CD14-positive monocyte (primary cell): ENCODE data around the gene PGM5. TPM values are rescaled to one million over a fixed set of nuclear protein-coding genes. Genes with fewer than 3 reads are reported as not detected.
A peak's percentile ranks its signal among the peaks of the same experiment; 100 is the strongest.
"Not testable (repeated sequence)": the region's sequence is repeated elsewhere in the genome, so short reads cannot be mapped to it uniquely, and the experiment has no call there.

Source experiments
- DNase-seq, 3 donors: peaks; one replicate each; pipeline ENCODE4 v3.0.0-alpha.2; 2011 to 2022
- H2AFZ ChIP-seq: 2 replicates; pipeline ENCODE4 v1.6.0; 2012; ENCODE audit warnings: mild to moderate bottlenecking, low read depth, low read length, inconsistent platforms; ENCODE audit not compliant: insufficient read depth, poor library complexity, severe bottlenecking
- H3K27ac ChIP-seq, 2 donors: 1 replicate in 1 of 2; 2 replicates in 1 of 2; pipeline ENCODE4 v1.5.1; 2012 to 2013; ENCODE audit warnings: low read length in 2 of 2, control low read depth in 1 of 2, inconsistent platforms in 1 of 2, low read depth in 1 of 2, mild to moderate bottlenecking in 1 of 2
- H3K27me3 ChIP-seq, 2 donors: one replicate each; pipeline versions ENCODE4 v1.6.0 to v1.6.1; 2011 to 2013; ENCODE audit warnings: low read length in 2 of 2; ENCODE audit not compliant: control insufficient read depth in 2 of 2, insufficient read depth in 2 of 2
- H3K36me3 ChIP-seq, 2 donors: replicated peaks in 1 of 2; 1 replicate in 1 of 2; 2 replicates in 1 of 2; pipeline versions ENCODE4 v1.5.1 to v1.6.1; 2012 to 2013; ENCODE audit warnings: low read length in 2 of 2, control low read depth in 1 of 2, inconsistent platforms in 1 of 2, mild to moderate bottlenecking in 1 of 2; ENCODE audit not compliant: insufficient read depth in 2 of 2, control insufficient read depth in 1 of 2
- H3K4me1 ChIP-seq, 2 donors: 1 replicate in 1 of 2; 2 replicates in 1 of 2; pipeline versions ENCODE4 v1.5.1 to v1.6.1; 2012 to 2013; ENCODE audit warnings: low read length in 2 of 2, control low read depth in 1 of 2, inconsistent platforms in 1 of 2, mild to moderate bottlenecking in 1 of 2, moderate library complexity in 1 of 2; ENCODE audit not compliant: insufficient read depth in 2 of 2, control insufficient read depth in 1 of 2
- H3K4me2 ChIP-seq: replicated peaks from 2 replicates; pipeline ENCODE3; 2012; ENCODE audit warnings: low read length, moderate library complexity, mild to moderate bottlenecking; ENCODE audit not compliant: poor library complexity, severe bottlenecking; ENCODE audit errors: extremely low read depth
- H3K4me3 ChIP-seq, 3 experiments: fragments of 200-600 bp in 1 of 3; sonication (generic) in 1 of 3; replicated peaks in 1 of 3; 1 replicate in 2 of 3; 2 replicates in 1 of 3; pipeline ENCODE4 v1.5.1; 2011 to 2013; ENCODE audit warnings: low read length in 3 of 3, mild to moderate bottlenecking in 3 of 3, control low read depth in 2 of 3, low read depth in 2 of 3, inconsistent platforms in 1 of 3, moderate library complexity in 1 of 3
- H3K79me2 ChIP-seq: 2 replicates; pipeline ENCODE4 v1.6.0; 2012; ENCODE audit warnings: mild to moderate bottlenecking, control low read depth, inconsistent platforms, low read length, moderate library complexity; ENCODE audit not compliant: insufficient read depth
- H3K9ac ChIP-seq: 2 replicates; pipeline ENCODE4 v1.6.0; 2017; ENCODE audit warnings: low read length, mild to moderate bottlenecking; ENCODE audit not compliant: insufficient read depth, poor library complexity, severe bottlenecking
- H3K9me3 ChIP-seq, 2 donors: replicated peaks in 1 of 2; 1 replicate in 1 of 2; 2 replicates in 1 of 2; pipeline versions ENCODE4 v1.5.1 to v1.6.1; 2012 to 2013; ENCODE audit warnings: low read length in 2 of 2, control low read depth in 1 of 2; ENCODE audit not compliant: control insufficient read depth in 1 of 2, insufficient read depth in 1 of 2
- H4K20me1 ChIP-seq: 2 replicates; pipeline ENCODE4 v1.6.0; 2012; ENCODE audit warnings: mild to moderate bottlenecking, low read length, control low read depth, moderate library complexity; ENCODE audit not compliant: insufficient read depth
- H3K27ac Mint-ChIP-seq, 7 donors: one replicate each; pipeline ENCODE4 v1.8.0; 2020; ENCODE audit warnings: mild to moderate bottlenecking in 7 of 7, mixed read lengths in 7 of 7, moderate library complexity in 6 of 7, inconsistent platforms in 2 of 7
- H3K27me3 Mint-ChIP-seq, 3 donors: one replicate each; pipeline ENCODE4 v1.8.0; 2021 to 2022; ENCODE audit warnings: low read depth in 3 of 3, mild to moderate bottlenecking in 3 of 3, mixed read lengths in 3 of 3, moderate library complexity in 3 of 3, inconsistent platforms in 1 of 3
- H3K36me3 Mint-ChIP-seq, 2 donors: one replicate each; pipeline ENCODE4 v1.8.0; 2020; ENCODE audit warnings: mixed read lengths in 2 of 2, inconsistent platforms in 1 of 2, mild to moderate bottlenecking in 1 of 2
- H3K4me1 Mint-ChIP-seq: one replicate; pipeline ENCODE4 v1.8.0; 2020; ENCODE audit warnings: mild to moderate bottlenecking, mixed read lengths
- H3K4me3 Mint-ChIP-seq, 2 donors: one replicate each; pipeline ENCODE4 v1.8.0; 2020; ENCODE audit warnings: mild to moderate bottlenecking in 2 of 2, mixed read lengths in 2 of 2, moderate library complexity in 1 of 2
- H3K9me3 Mint-ChIP-seq, 7 donors: one replicate each; pipeline ENCODE4 v1.8.0; 2020 to 2022; ENCODE audit warnings: mixed read lengths in 7 of 7, mild to moderate bottlenecking in 6 of 7, moderate library complexity in 6 of 7, inconsistent platforms in 2 of 7
- WGBS: methylation state at CpG from one replicate; pipeline ENCODE4 v1.1.5; 2013; ENCODE audit warnings: missing lambda C conversion rate; ENCODE audit not compliant: insufficient coverage; 5-methylcytosine and 5-hydroxymethylcytosine counted together
- intact Hi-C, 2 donors: fragments of 100-400 bp; cut with micrococcal nuclease; formaldehyde crosslinking; loops; one replicate each; pipeline versions ENCODE4 v1.15.0 to v1.15.1; 2023
- polyA plus RNA-seq, 3 donors: library from polyadenylated mRNA; depleted of rRNA in 1 of 3; unstranded in 2 of 3; stranded (reverse) in 1 of 3; fragments of 300-500 nt in 2 of 3; fragments of >200 nt in 1 of 3; fragmentation: Illumina TruSeq in 2 of 3; gene quantifications; 1 replicate in 2 of 3; 2 replicates in 1 of 3; pipeline ENCODE4 v1.2.3, GENCODE V29; 2012 to 2021

Gene PGM5
- polyA plus RNA-seq, 3 donors, result 0.35 to 1.2 (median 1.1) TPM

DNA sequence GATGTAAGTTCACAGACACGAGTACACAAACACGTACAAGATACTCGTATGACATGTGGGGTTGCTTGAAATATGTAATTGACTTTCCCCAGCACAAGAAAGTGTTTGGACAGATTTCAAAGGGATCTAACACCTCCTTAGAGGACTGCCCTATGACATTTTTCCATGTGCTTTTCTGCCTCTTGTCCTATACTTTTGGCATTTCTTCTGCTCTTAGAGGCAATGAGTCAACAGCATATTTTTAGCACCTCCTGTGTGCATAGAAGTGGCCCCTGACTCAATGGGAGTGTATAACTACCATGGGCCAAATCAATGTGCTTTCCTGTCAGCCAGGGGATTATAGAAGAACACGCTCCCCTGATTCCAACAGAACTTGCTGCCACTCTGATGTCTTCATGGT is 4.7 kb upstream of the PGM5 start:
- not testable (repeated sequence) for H3K4me1 Mint-ChIP-seq, H4K20me1 ChIP-seq, H3K4me3 ChIP-seq, H3K36me3 Mint-ChIP-seq, H3K79me2 ChIP-seq, DNase-seq, H3K4me1 ChIP-seq, H3K9me3 ChIP-seq, H3K9me3 Mint-ChIP-seq, H3K9ac ChIP-seq, H3K27me3 ChIP-seq, H3K27ac ChIP-seq, H3K27ac Mint-ChIP-seq, H3K36me3 ChIP-seq, H2AFZ ChIP-seq, H3K4me3 Mint-ChIP-seq, H3K4me2 ChIP-seq
- intact Hi-C loops, result loop anchor here in 1 of 2 donors (10.0 kb wide), 1 partner anchor 223 kb away; no protein-coding TSS in a partner anchor
- 100% methylated on average over 1 of the region's 4 CpGs for WGBS
- peaks cover 18 to 31% (median 24%) of the 10 kb centered on the region in 3 donors for H3K27me3 Mint-ChIP-seq

GRCh38 chr9:68355993-68356379 is 425 bp upstream of the PGM5 start:
- no CpG with 5 or more reads among the region's 5 CpGs for WGBS

GRCh38 chr9:68357119-68357714 is 806 bp downstream of the PGM5 start:
- Histone ChIP-seq H3K27me3 (peaks cover 7 to 14% of the 10 kb centered on the region in 2 donors), H2AFZ (peak overlapping the region; percentile 81), H3K9ac (peak overlapping the region; percentile 54), H3K4me3 (peak overlapping the region; percentile 23 to 74 (median 70)), H3K4me2 (peak overlapping the region; percentile 49)
- H3K4me1 Mint-ChIP-seq, result peaks cover 12% of the 10 kb centered on the region
- peaks cover 32 to 51% (median 44%) of the 10 kb centered on the region in 3 donors for H3K27me3 Mint-ChIP-seq
- H3K27ac ChIP-seq, H3K4me1 ChIP-seq, H3K27ac Mint-ChIP-seq, H3K9me3 ChIP-seq, H3K36me3 Mint-ChIP-seq, DNase-seq, H3K36me3 ChIP-seq, H3K79me2 ChIP-seq, H3K9me3 Mint-ChIP-seq, H4K20me1 ChIP-seq: not testable (repeated sequence)
- intact Hi-C loops, result loop anchor here in 1 of 2 donors (10.0 kb wide), 1 partner anchor 218 kb away; no protein-coding TSS in a partner anchor
- H3K4me3 Mint-ChIP-seq, result peak overlapping the region; percentile 72 to 88
- 0% methylated on average over 5 of the region's 57 CpGs for WGBS

More at GRCh38 chr9:68355993-68356379, 425 bp upstream of the PGM5 start:
- Histone ChIP-seq H3K27me3 (peaks cover 7 to 14% of the 10 kb centered on the region in 2 donors), H3K4me3 (peak overlapping the region in 2 of 3 experiments; percentile 48 to 74), H3K9ac (peak overlapping the region; percentile 54)
- not testable (repeated sequence) for DNase-seq, H3K79me2 ChIP-seq, H3K4me1 ChIP-seq, H3K9me3 ChIP-seq, H3K4me2 ChIP-seq, H4K20me1 ChIP-seq, H3K9me3 Mint-ChIP-seq, H3K36me3 Mint-ChIP-seq, H2AFZ ChIP-seq, H3K27ac ChIP-seq, H3K36me3 ChIP-seq
- peak overlapping the region; percentile 91 to 93 for H3K4me3 Mint-ChIP-seq
- H3K27me3 Mint-ChIP-seq, result peaks cover 32 to 51% (median 44%) of the 10 kb centered on the region in 3 donors
- peak overlapping the region in 4 of 7 donors; percentile 25 to 81 (median 62) for H3K27ac Mint-ChIP-seq
- intact Hi-C loops, result loop anchor here in 1 of 2 donors (10.0 kb wide), 1 partner anchor 219 kb away; no protein-coding TSS in a partner anchor
- peaks cover 12% of the 10 kb centered on the region for H3K4me1 Mint-ChIP-seq

- 0% methylated on average over 3 of the region's 10 CpGs for WGBS
- H3K4me3 Mint-ChIP-seq, result peak overlapping the region; percentile 55 to 92
Observed at GRCh38 chr9:68366933-68367547, 10.6 kb downstream of the PGM5 start.

More at GRCh38 chr9:68366933-68367547, 10.6 kb downstream of the PGM5 start:
- H3K9me3 ChIP-seq, H3K27me3 Mint-ChIP-seq, H3K9ac ChIP-seq, H4K20me1 ChIP-seq, H3K79me2 ChIP-seq, H3K36me3 ChIP-seq, intact Hi-C loops, H3K9me3 Mint-ChIP-seq, H3K4me2 ChIP-seq, H3K27me3 ChIP-seq, H3K36me3 Mint-ChIP-seq, H3K4me1 Mint-ChIP-seq, H3K4me1 ChIP-seq: not testable (repeated sequence)
- Histone ChIP-seq H3K4me3 (peak overlapping the region in 1 of 3 experiments; percentile 62), H3K27ac (peak overlapping the region in 1 of 2 donors; percentile 14), H2AFZ (peak overlapping the region; percentile 50)
- peak in 2 of 3 donors; percentile 1 to 4 for DNase-seq
- H3K27ac Mint-ChIP-seq, result peak overlapping the region in 6 of 7 donors; percentile 30 to 83 (median 68)
